ENCODE measurements around the gene PLK1.
"Not testable (repeated sequence)": the region's sequence is repeated elsewhere in the genome, so short reads cannot be mapped to it uniquely, and the experiment has no call there.

PLK1 gene

DNA sequence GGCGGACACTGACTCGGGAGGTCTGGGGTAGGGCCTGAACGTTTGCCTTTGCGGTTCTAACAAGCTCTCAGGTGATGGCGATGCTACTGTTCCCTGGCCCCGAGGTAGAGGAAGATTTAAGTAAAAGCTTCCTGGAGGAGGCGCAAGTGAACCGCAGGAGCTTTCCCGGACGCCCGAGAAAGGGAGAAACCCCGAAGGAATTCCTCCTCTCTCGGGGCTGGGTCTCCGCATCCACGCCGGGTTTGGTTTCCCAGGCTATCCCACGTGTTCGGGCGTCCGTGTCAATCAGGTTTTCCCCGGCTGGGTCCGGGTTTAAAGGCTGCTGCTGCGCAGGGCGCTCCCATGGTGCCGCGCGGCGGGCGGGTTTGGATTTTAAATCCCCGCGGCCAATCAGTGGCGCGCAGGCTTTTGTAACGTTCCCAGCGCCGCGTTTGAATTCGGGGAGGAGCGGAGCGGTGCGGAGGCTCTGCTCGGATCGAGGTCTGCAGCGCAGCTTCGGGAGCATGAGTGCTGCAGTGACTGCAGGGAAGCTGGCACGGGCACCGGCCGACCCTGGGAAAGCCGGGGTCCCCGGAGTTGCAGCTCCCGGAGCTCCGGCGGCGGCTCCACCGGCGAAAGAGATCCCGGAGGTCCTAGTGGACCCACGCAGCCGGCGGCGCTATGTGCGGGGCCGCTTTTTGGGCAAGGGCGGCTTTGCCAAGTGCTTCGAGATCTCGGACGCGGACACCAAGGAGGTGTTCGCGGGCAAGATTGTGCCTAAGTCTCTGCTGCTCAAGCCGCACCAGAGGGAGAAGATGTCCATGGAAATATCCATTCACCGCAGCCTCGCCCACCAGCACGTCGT is at the start of gene PLK1:
Gene PLK1, plus strand, starts transcription at position 460 of the 844 bp plus-strand sequence. Its CDS starts 44 bp downstream, at position 504.
- peak; percentile 69 for DNase-seq

DNA sequence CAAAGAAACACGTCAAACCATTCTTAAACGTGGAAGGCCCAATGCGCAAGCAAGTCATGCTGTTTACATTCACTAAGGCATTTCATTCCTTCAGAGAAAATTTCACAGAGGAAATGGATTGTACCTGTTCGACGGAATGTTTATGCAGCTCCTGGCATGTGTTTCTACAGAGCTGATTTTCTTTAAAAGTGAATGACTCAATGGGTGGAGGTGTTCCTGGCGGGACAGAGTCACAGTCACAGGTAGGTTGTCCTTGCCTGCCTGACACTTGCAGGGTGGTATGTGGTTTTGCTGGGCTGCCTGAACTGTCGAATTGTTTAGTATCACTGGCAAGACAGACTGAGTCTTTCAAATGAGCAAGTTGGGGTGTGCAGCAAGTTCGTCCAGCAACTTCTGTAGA is 49.2 kb upstream of the PLK1 start:
- no peak for DNase-seq

GRCh38 chr16:23631874-23632273 is 46.8 kb upstream of the PLK1 start:
- DNase-seq, result not testable (repeated sequence)

GRCh38 chr16:23634461-23635036 is 44.1 kb upstream of the PLK1 start:
- no peak for DNase-seq

GRCh38 chr16:23635958-23636357 is 42.7 kb upstream of the PLK1 start:
- DNase-seq, result no peak

GRCh38 chr16:23640615-23640930 is 38.1 kb upstream of the PLK1 start:
- DNase-seq, result no peak

GRCh38 chr16:23640931-23641765 is 37.5 kb upstream of the PLK1 start, which contains the start of the genes DCTN5 and PALB2:
DCTN5 (plus strand) TSS chr16:23641466; CDS start chr16:23641543, 77 bp downstream.
PALB2 (minus strand) TSS chr16:23641310; CDS start chr16:23641157, 153 bp downstream.
- peak; percentile 76 for DNase-seq

DNA sequence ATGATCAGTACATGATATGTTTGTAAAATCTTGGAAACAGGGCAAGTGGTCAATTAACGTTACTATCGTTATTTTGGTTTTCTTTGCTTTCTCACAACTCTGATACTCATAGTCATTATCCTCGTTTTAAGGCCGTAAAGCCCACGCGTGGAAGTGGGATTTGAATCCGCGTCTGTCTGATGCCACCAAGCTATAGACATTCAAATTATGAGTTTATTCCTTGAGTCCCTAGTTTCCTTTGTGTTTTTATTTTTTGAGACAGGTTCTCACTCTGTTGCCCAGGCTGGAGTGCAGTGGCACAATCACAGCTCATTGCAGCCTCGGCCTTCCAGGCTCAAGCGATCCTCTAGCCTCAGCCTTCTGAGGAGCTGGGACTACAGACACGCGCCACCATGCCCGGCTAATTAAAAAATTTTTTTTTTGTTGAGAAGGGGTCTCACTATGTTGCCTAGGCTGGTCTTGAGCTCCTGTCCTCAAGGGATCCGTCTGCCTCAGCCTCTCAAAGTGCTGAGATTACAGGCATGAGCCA is 36.4 kb upstream of the PLK1 start:
- no peak for DNase-seq

- no peak for DNase-seq
Measured at GRCh38 chr16:23650674-23651416, 27.8 kb upstream of the PLK1 start.

GRCh38 chr16:23651943-23652468 is 26.7 kb upstream of the PLK1 start:
- no peak for DNase-seq

- DNase-seq, result no peak
Measured at GRCh38 chr16:23663918-23664317, 14.8 kb upstream of the PLK1 start.

- no peak for DNase-seq
Measured at GRCh38 chr16:23666571-23667354, 11.9 kb upstream of the PLK1 start.

GRCh38 chr16:23667355-23667659 is 11.4 kb upstream of the PLK1 start:
- no peak for DNase-seq

DNA sequence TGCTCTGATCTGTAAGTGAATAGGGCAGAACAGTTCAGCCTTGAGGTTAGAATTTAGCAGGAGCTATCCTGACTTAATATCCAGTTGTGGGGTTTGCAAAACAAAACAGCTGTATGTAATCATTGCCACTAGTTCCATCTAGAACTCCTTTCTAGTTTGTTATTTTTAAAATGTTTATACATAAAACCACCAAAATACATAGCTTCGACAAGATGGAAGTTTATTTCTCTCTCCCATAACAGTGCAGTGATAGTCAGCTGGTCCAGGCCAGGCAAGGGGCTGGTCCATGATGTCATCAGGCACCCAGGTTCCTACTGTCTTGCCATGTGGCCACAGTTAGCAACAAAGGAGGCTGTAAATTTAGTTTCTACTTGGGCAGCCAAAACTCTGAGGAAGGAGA is 10.5 kb upstream of the PLK1 start:
- no peak for DNase-seq

GRCh38 chr16:23668873-23669272 is 9.8 kb upstream of the PLK1 start:
- no peak for DNase-seq

GRCh38 chr16:23670137-23670776 is 8.4 kb upstream of the PLK1 start:
- DNase-seq, result no peak

GRCh38 chr16:23673971-23674614 is 4.6 kb upstream of the PLK1 start:
- DNase-seq, result no peak

GRCh38 chr16:23676924-23677480 is 1.7 kb upstream of the PLK1 start:
- no peak for DNase-seq

- DNase-seq, result no peak
Measured at GRCh38 chr16:23679274-23679985, 741 bp downstream of the PLK1 start.

- no peak for DNase-seq
Measured at GRCh38 chr16:23679986-23680336, 1.3 kb downstream of the PLK1 start.

Data from activated CD4-positive, alpha-beta T cell treated with anti-CD3 and anti-CD28 coated beads, Interleukin-2, amount 50 U/mL, for 1 hour (primary cell).